HG02798 (cell line): ENCODE measurements around the gene WASF2.
"Not testable (repeated sequence)": the region's sequence is repeated elsewhere in the genome, so short reads cannot be mapped to it uniquely, and the experiment has no call there.

Source experiments
- ATAC-seq: cut with Tn5 transposase; IDR thresholded peaks from one replicate; pipeline ENCODE4 v1.9.1; 2021; ENCODE audit warnings: mild to moderate bottlenecking; ENCODE audit not compliant: unreplicated experiment, poor library complexity

WASF2 gene

GRCh38 chr1:27403065-27403726 lies 86.8 kb downstream of the WASF2 start:
- ATAC-seq, result no peak

- ATAC-seq, result no peak
Measured at GRCh38 chr1:27402349-27402754, 87.6 kb downstream of the WASF2 start.

- no peak for ATAC-seq
Measured at GRCh38 chr1:27400963-27401341, 89.0 kb downstream of the WASF2 start.

- ATAC-seq, result no peak
Measured at GRCh38 chr1:27400082-27400962, 89.6 kb downstream of the WASF2 start.

GRCh38 chr1:27399251-27400025 lies 90.5 kb downstream of the WASF2 start:
- ATAC-seq, result no peak

- no peak for ATAC-seq
Measured at GRCh38 chr1:27398405-27399149, 91.4 kb downstream of the WASF2 start.

- ATAC-seq, result no peak
Measured at GRCh38 chr1:27397749-27398148, 92.2 kb downstream of the WASF2 start.

- no peak for ATAC-seq
Measured at GRCh38 chr1:27397110-27397509, 92.9 kb downstream of the WASF2 start.

GRCh38 chr1:27395441-27396195 lies 94.3 kb downstream of the WASF2 start:
- peak; percentile 46 for ATAC-seq

GRCh38 chr1:27394925-27395324 lies 95.0 kb downstream of the WASF2 start:
- no peak for ATAC-seq

GRCh38 chr1:27394282-27394658 lies 95.7 kb downstream of the WASF2 start:
- ATAC-seq, result no peak

- ATAC-seq, result no peak
Measured at GRCh38 chr1:27393641-27394281, 96.2 kb downstream of the WASF2 start.

GRCh38 chr1:27392778-27393635 lies 97.0 kb downstream of the WASF2 start:
- no peak for ATAC-seq

- ATAC-seq, result peak; percentile 84
Measured at GRCh38 chr1:27392096-27392777, 97.7 kb downstream of the WASF2 start, which contains the start of gene GPR3. GPR3 (plus strand) TSS chr1:27392622; CDS start chr1:27393799, 1,177 bp downstream.

- ATAC-seq, result no peak
Measured at GRCh38 chr1:27391511-27392095, 98.4 kb downstream of the WASF2 start.

GRCh38 chr1:27388337-27389005 lies 101.5 kb downstream of the WASF2 start:
- no peak for ATAC-seq

GRCh38 chr1:27384797-27385196 lies 105.2 kb downstream of the WASF2 start:
- not testable (repeated sequence) for ATAC-seq
